ENCODE data around the gene AHRR. TPM values are rescaled to one million over a fixed set of nuclear protein-coding genes. Genes with fewer than 3 reads are reported as not detected.
A peak's percentile ranks its signal among the peaks of the same experiment; 100 is the strongest.
"Not testable (repeated sequence)": the region's sequence is repeated elsewhere in the genome, so short reads cannot be mapped to it uniquely, and the experiment has no call there.

The AHRR gene
- total and polyA plus RNA-seq, 10 of the 15 experiments (the other 5 are each of a cell fraction or from before 2014, with no cell fraction given): 0.90 to 35.2 (median 19.2) TPM

DNA sequence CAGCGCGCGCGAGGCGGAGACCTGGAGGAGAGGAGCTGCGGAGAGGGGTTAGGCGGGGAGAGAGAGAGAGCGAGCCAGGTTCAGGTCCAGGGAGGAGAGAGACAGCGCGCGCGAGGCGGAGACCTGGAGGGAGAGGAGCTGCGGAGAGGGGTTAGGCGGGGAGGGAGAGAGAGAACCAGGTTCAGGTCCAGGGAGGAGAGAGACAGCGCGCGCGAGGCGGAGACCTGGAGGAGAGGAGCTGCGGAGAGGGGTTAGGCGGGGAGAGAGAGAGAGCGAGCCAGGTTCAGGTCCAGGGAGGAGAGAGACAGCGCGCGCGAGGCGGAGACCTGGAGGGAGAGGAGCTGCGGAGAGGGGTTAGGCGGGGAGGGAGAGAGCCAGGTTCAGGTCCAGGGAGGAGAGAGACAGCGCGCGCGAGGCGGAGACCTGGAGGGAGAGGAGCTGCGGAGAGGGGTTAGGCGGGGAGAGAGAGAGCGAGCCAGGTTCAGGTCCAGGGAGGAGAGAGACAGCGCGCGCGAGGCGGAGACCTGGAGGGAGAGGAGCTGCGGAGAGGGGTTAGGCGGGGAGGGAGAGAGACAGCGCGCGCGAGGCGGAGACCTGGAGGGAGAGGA, 152.8 kb downstream of the AHRR start:
- ChIA-PET SMC1A (ENCODE audit: uncharacterized antibody, unreplicated experiment) (interaction anchor here (0.6 to 1.4 kb wide), 4 partner anchors 28 to 199 kb away, joined by 3 to 6 read pairs (median 4); no protein-coding TSS in a partner anchor), RAD21 (ENCODE audit: unreplicated experiment) (interaction anchor here (1.3 to 2.7 kb wide), 4 partner anchors 14 to 169 kb away, joined by 3 to 18 read pairs (median 7); no protein-coding TSS in a partner anchor), POLR2A (interaction anchor here (0.6 to 2.9 kb wide), 3 partner anchors 14 to 29 kb away, joined by 3 to 17 read pairs (median 9); no protein-coding TSS in a partner anchor), CTCF (interaction anchor here (1.0 to 5.4 kb wide), 2 partner anchors 11 to 28 kb away, joined by 4 to 46 read pairs; no protein-coding TSS in a partner anchor)
- BruUV-seq (replicated peaks); H3K36me3 ChIP-seq (ENCODE audit: control insufficient read depth in 2 of 2, insufficient read depth in 2 of 2, low read length in 1 of 2); FAIRE-seq; H3K4me1 ChIP-seq (ENCODE audit: control insufficient read depth, insufficient read depth, low read length); H3K27me3 ChIP-seq (replicated peaks in 1 of 2; ENCODE audit: control insufficient read depth in 2 of 2, insufficient read depth in 2 of 2, low read length in 1 of 2); H3K27ac ChIP-seq (ENCODE audit: control insufficient read depth, insufficient read depth); ATAC-seq; DNase-seq (ENCODE audit: low read depth, low spot score); in situ Hi-C loops (cut with MboI); H2AFZ ChIP-seq (ENCODE audit: control insufficient read depth, low read depth, low read length); H4K20me1 ChIP-seq (ENCODE audit: control insufficient read depth, insufficient read depth); H3K9me3 ChIP-seq (replicated peaks; ENCODE audit: control insufficient read depth, insufficient read depth, low read length): not testable (repeated sequence)
- peak overlapping the region; percentile 52; the same call in 1 of the 2 replicates for H3K4me2 ChIP-seq (ENCODE audit: control insufficient read depth, insufficient read depth)
- intact Hi-C loops (cut with micrococcal nuclease; ENCODE audit: unreplicated experiment): loop anchor here (10.0 kb wide), 1 partner anchor 140 kb away; the partner anchor contains the start of gene CEP72
- WGBS (ENCODE audit: insufficient coverage, insufficient replicate concordance, low lambda C conversion rate, missing lambda C conversion rate): 0% methylated on average over 5 of the region's 50 CpGs
- H3K9ac ChIP-seq (ENCODE audit: control insufficient read depth, insufficient read depth, low read length): peak overlapping the region; percentile 2; the same call in 1 of the 2 replicates
- H3K4me3 ChIP-seq: peak overlapping the region; percentile 90; the same call in 1 of the 2 replicates
- peaks cover 21% of the 10 kb centered on the region for H3K79me2 ChIP-seq (ENCODE audit: control insufficient read depth, insufficient read depth, low read length)

DNA sequence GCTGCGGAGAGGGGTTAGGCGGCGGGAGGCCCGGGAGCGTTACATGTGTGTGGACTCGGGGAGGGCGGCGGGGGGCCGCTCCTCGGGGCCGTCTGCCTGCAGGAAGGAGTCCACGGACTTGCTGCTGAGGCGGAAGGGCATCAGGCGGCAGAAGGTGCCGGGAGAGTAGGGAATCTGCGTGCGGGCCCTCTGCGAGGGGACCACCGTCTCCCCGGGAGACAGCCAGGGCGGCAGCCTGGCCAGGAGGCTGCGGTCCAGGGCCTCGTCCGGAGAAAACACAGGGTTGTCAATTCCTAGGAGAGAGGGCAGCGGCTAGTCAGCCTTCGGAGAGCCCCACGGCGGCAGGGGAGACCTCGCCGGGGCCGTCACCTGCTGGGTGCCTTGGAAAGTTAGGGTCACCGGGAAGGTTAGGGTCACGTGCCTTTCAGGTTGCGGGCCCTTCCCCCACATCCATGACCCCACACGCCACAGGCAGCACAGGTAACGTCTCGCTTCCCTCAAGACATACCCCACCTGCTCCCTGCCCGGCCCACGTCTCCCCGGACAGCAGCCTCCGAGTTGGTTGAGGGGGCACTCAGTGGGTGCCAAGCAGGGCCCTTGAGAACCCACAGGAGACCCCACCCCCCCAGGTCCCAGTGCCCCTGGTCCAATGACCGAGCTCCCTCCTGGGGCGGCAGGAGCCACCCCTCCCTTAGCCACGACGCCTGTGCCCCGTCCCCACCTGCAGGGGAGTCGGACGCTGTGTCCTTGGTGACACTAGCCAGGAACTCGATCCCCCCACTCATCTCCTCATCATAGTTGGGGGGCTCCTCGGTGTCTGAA, 153.5 kb downstream of the AHRR start:
- Histone ChIP-seq H3K9me3 (replicated peaks; ENCODE audit: control insufficient read depth, insufficient read depth, low read length) (no peaks in the 10 kb centered on the region), H4K20me1 (ENCODE audit: control insufficient read depth, insufficient read depth) (no peaks in the 10 kb centered on the region), H3K4me3 (no peak overlapping the region; the same call in 1 of the 2 replicates), H3K27ac (ENCODE audit: control insufficient read depth, insufficient read depth) (no peak overlapping the region), H3K4me2 (ENCODE audit: control insufficient read depth, insufficient read depth) (peak overlapping the region; percentile 52), H3K4me1 (ENCODE audit: control insufficient read depth, insufficient read depth, low read length) (peaks cover 4% of the 10 kb centered on the region), H3K79me2 (ENCODE audit: control insufficient read depth, insufficient read depth, low read length) (peaks cover 21% of the 10 kb centered on the region), H3K36me3 (ENCODE audit: control insufficient read depth in 2 of 2, insufficient read depth in 2 of 2, low read length in 1 of 2) (no peaks in the 10 kb centered on the region), H3K9ac (ENCODE audit: control insufficient read depth, insufficient read depth, low read length) (peak overlapping the region; percentile 2; the same call in 1 of the 2 replicates), H2AFZ (ENCODE audit: control insufficient read depth, low read depth, low read length) (no peak overlapping the region), H3K27me3 (replicated peaks in 1 of 2; ENCODE audit: control insufficient read depth in 2 of 2, insufficient read depth in 2 of 2, low read length in 1 of 2) (no peaks in the 10 kb centered on the region)
- no peak for DNase-seq (ENCODE audit: low read depth, low spot score)
- CTCF ChIA-PET: no interaction called here
- POLR2A ChIA-PET: interaction anchor here (0.6 kb wide), 1 partner anchor 131 kb away, joined by 3 read pairs; no protein-coding TSS in a partner anchor
- intact Hi-C loops (cut with micrococcal nuclease; ENCODE audit: unreplicated experiment) (loop anchor here (10.0 kb wide), 1 partner anchor 140 kb away; the partner anchor contains the start of gene CEP72), in situ Hi-C loops (cut with MboI) (no loop called here)
- BruUV-seq (replicated peaks): no TSS peak
- FAIRE-seq: no peak
- TF ChIP-seq ZNF274 (IDR thresholded peaks at IDR 0.05; ENCODE audit: insufficient read depth, insufficient read length) (no peak), USF1 (IDR thresholded peaks at IDR 0.05; ENCODE audit: borderline replicate concordance, extremely low read length, insufficient read depth, low read depth, low read length) (peak; percentile 51), BHLHE40 (IDR thresholded peaks at IDR 0.05; ENCODE audit: borderline replicate concordance in 1 of 2, low read depth in 2 of 2, low read length in 1 of 2) (peak in 1 of 2 experiments; percentile 54; a peak in 1 of 4 replicates)
- RAD21 ChIA-PET (ENCODE audit: unreplicated experiment): no interaction called here
- ATAC-seq: no peak
- 31% methylated on average over 37 of the region's 50 CpGs for WGBS (ENCODE audit: insufficient coverage, insufficient replicate concordance, low lambda C conversion rate, missing lambda C conversion rate)
- SMC1A ChIA-PET (ENCODE audit: uncharacterized antibody, unreplicated experiment): no interaction called here

Measured in GM12878 (cell line).